IPS-15b (cell line): ENCODE results near the gene NUP214.

Experiments used
- H3K27me3 ChIP-seq: one replicate; pipeline ENCODE4 v1.6.1; 2013; ENCODE audit warnings: low read length; ENCODE audit not compliant: control insufficient read depth, insufficient read depth
- H3K36me3 ChIP-seq: one replicate; pipeline ENCODE4 v1.6.1; 2013; ENCODE audit warnings: low read length; ENCODE audit not compliant: control insufficient read depth, insufficient read depth
- H3K4me1 ChIP-seq: one replicate; pipeline ENCODE4 v1.6.1; 2013; ENCODE audit warnings: mild to moderate bottlenecking, low read length; ENCODE audit not compliant: control insufficient read depth, insufficient read depth
- H3K4me3 ChIP-seq: one replicate; pipeline ENCODE4 v1.5.1; 2013; ENCODE audit warnings: low read depth, low read length
- H3K9ac ChIP-seq: one replicate; pipeline ENCODE4 v1.6.1; 2013; ENCODE audit warnings: low read depth, mild to moderate bottlenecking, low read length
- H3K9me3 ChIP-seq: one replicate; pipeline ENCODE4 v1.6.1; 2013; ENCODE audit warnings: mild to moderate bottlenecking, low read length; ENCODE audit not compliant: control insufficient read depth, insufficient read depth

The NUP214 gene

DNA sequence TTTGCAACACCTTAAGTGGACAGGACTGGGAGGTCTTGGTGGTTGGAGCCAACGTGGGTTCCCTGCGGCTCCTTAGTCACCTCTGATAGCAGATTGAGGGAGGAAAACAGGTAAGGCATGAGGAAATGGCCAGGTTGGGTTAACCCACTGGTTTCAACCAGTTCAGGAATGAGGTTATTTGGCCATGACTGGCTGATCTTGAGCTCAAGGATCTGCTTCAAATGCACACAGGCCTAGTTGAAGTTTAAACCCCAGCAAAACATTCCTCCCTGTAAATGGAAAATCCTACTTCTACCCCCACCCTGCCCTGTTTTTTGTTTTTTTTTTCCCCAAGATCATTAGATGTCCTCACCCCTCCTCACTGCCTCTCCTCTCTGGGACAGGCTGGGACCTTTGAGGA lies 3.2 kb upstream of the NUP214 start:
- no peaks in the 10 kb centered on the region for H3K4me1 ChIP-seq
- peaks cover 22% of the 10 kb centered on the region for H3K36me3 ChIP-seq

GRCh38 chr9:131125038-131125287 lies 423 bp upstream of the NUP214 start:
- H3K36me3 ChIP-seq: peaks cover 23% of the 10 kb centered on the region
- H3K9me3 ChIP-seq: no peaks in the 10 kb centered on the region
- peak overlapping the region; percentile 95 for H3K4me3 ChIP-seq
- H3K27me3 ChIP-seq: no peaks in the 10 kb centered on the region
- peak overlapping the region; percentile 89 for H3K9ac ChIP-seq
- H3K4me1 ChIP-seq: no peaks in the 10 kb centered on the region

More for the DNA sequence above, 3.2 kb upstream of the NUP214 start:
- Histone ChIP-seq H3K9me3 (no peaks in the 10 kb centered on the region), H3K27me3 (no peaks in the 10 kb centered on the region), H3K4me3 (no peak overlapping the region), H3K9ac (no peak overlapping the region)

DNA sequence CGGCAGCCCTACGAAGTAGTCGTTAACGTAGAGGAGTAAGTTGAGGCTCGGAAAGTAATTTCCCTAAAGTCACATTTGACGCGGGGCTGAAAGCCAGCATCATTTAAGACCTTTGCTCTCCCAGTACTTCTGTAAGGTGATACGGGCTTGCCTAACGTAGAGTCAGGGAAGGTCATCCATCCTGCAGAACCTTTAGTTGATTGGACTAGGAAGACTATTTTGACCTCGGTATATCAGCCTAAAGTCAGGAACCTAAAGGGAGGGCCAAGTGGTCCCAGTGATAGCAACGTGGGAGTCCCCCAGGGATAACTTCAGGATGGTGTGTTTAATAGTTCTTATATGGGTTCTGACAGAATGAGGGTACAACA lies 657 bp downstream of the NUP214 start:
- Histone ChIP-seq H3K4me1 (no peaks in the 10 kb centered on the region), H3K27me3 (no peaks in the 10 kb centered on the region), H3K9me3 (no peaks in the 10 kb centered on the region), H3K4me3 (peak overlapping the region; percentile 95), H3K9ac (peak overlapping the region; percentile 82), H3K36me3 (peaks cover 25% of the 10 kb centered on the region)

DNA sequence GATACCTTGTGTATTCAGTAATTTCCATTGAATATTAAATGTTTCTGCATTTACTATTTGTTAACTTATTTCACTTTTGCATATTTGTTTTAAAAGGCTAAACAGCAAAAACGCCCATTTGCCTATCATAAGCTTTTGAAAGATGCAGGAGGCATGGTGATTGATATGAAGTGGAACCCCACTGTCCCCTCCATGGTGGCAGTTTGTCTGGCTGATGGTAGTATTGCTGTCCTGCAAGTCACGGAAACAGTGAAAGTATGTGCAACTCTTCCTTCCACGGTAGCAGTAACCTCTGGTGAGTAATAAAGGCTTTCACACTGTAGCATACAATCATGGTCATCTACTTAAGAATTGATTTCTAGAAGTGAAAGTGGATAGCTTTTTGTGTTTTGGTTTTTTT lies 3.8 kb downstream of the NUP214 start:
- Histone ChIP-seq H3K4me1 (no peaks in the 10 kb centered on the region), H3K4me3 (no peak overlapping the region), H3K9me3 (no peaks in the 10 kb centered on the region), H3K36me3 (peaks cover 32% of the 10 kb centered on the region), H3K27me3 (no peaks in the 10 kb centered on the region), H3K9ac (no peak overlapping the region)

DNA sequence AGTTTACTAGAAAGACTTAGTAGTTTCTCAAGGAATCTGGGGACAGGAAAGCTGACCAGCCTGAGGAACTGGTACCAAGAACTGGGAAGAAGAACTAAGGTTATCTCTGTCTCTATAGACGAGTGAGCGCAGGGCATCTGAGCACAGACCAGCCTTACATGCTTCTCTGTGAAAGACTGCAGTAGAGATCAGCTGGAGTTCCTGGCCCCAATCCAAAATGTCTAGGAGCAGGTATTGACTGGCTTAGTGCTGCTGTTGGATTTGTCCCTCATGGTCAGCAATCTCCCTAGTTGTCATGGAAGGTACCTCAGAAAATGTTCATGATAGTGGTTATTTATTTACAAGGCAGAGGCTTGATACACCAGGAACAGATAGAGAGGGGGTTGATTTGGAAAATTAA lies 13.3 kb downstream of the NUP214 start:
- H3K9me3 ChIP-seq: no peaks in the 10 kb centered on the region
- H3K4me3 ChIP-seq: no peak overlapping the region
- no peak overlapping the region for H3K9ac ChIP-seq
- H3K4me1 ChIP-seq: no peaks in the 10 kb centered on the region
- peaks cover 46% of the 10 kb centered on the region for H3K36me3 ChIP-seq
- H3K27me3 ChIP-seq: no peaks in the 10 kb centered on the region

GRCh38 chr9:131140112-131140511 lies 14.7 kb downstream of the NUP214 start:
- Histone ChIP-seq H3K36me3 (peaks cover 39% of the 10 kb centered on the region), H3K4me1 (no peaks in the 10 kb centered on the region), H3K9me3 (no peaks in the 10 kb centered on the region), H3K9ac (no peak overlapping the region), H3K27me3 (no peaks in the 10 kb centered on the region), H3K4me3 (no peak overlapping the region)

DNA sequence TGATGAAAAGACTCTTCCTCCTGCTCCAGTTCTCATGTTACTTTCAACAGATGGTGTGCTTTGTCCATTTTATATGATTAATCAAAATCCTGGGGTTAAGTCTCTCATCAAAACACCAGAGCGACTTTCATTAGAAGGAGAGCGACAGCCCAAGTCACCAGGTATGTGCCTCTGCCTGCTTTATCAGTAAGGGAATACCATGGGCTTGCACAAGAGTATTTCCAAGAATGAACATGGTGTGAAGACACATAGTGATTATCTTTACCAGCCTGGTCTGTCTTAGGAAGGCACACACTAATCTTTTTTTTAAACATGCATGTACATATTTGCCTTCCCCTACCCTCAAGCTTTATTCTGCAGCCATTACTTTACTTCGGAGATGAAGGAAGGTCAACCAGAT lies 15.2 kb downstream of the NUP214 start:
- Histone ChIP-seq H3K4me1 (no peaks in the 10 kb centered on the region), H3K27me3 (no peaks in the 10 kb centered on the region), H3K36me3 (peaks cover 37% of the 10 kb centered on the region), H3K9ac (no peak overlapping the region), H3K9me3 (no peaks in the 10 kb centered on the region), H3K4me3 (no peak overlapping the region)

DNA sequence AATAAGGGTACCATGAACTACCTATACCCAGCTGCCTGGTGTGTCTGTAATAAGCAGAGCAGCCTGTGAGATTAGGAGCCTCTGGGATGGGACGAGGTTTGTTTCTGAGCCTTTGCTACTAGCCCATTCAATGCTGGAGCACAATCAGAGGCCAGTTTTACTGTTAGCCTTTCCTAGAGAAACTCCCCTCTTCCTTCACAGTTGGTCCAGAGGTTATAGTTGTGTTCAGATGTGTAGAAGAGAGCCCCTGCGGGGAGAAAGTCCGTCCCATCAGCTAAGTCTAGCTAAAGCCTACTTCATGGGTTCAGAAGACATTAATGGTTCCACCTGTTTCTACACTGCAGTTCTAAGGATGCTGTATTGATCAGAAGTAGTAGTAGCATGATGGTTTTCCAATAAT lies 16.8 kb downstream of the NUP214 start:
- Histone ChIP-seq H3K27me3 (no peaks in the 10 kb centered on the region), H3K36me3 (peaks cover 33% of the 10 kb centered on the region), H3K4me3 (no peak overlapping the region), H3K4me1 (no peaks in the 10 kb centered on the region), H3K9me3 (no peaks in the 10 kb centered on the region), H3K9ac (no peak overlapping the region)

DNA sequence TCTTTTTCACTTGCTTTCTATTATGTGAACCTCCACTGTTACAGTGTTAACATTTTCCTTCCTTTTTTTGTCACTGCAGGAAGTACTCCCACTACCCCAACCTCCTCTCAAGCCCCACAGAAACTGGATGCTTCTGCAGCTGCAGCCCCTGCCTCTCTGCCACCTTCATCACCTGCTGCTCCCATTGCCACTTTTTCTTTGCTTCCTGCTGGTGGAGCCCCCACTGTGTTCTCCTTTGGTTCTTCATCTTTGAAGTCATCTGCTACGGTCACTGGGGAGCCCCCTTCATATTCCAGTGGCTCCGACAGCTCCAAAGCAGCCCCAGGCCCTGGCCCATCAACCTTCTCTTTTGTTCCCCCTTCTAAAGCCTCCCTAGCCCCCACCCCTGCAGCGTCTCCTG lies 18.8 kb downstream of the NUP214 start:
- peaks cover 43% of the 10 kb centered on the region for H3K36me3 ChIP-seq
- H3K27me3 ChIP-seq: no peaks in the 10 kb centered on the region
- H3K9ac ChIP-seq: no peak overlapping the region
- no peaks in the 10 kb centered on the region for H3K9me3 ChIP-seq
- no peaks in the 10 kb centered on the region for H3K4me1 ChIP-seq
- H3K4me3 ChIP-seq: no peak overlapping the region

DNA sequence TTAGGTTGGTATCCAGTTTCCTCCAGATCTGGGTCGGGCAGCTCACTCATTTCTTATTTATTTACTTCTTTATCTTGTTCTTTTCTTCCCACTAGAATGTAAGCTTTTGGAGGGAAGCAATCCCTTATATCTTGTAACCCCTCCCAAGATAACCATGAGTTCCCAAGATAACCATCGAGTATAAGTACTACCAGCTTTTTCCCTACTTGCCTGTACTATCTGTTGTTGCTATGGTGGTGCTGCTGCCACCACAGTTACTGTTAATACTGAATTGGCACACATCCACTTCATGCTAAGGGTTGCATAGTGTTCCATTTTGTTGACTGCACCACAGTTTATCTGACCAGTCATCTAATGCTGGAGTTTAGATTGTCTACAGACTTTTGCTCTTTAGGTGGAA lies 19.9 kb downstream of the NUP214 start:
- Histone ChIP-seq H3K36me3 (peaks cover 37% of the 10 kb centered on the region), H3K27me3 (no peaks in the 10 kb centered on the region), H3K9ac (no peak overlapping the region)

DNA sequence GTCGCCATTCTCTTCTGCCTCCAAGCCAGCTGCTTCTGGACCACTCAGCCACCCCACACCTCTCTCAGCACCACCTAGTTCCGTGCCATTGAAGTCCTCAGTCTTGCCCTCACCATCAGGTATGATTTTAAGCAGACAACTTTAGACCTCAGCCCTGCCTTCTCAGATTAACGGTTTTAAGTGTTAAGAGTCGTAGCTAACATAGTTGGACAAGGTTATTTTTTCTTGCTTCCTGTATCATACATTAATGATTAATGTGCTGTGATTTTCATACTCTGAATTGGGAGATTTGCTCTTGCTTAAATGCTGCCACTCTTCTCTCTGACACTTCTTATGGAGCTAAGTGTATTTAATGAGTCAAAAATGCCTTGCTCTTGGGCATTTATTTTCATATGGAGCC lies 20.8 kb downstream of the NUP214 start:
- H3K9me3 ChIP-seq: no peaks in the 10 kb centered on the region
- peaks cover 36% of the 10 kb centered on the region for H3K36me3 ChIP-seq
- no peak overlapping the region for H3K4me3 ChIP-seq
- no peak overlapping the region for H3K9ac ChIP-seq
- H3K4me1 ChIP-seq: no peaks in the 10 kb centered on the region
- H3K27me3 ChIP-seq: no peaks in the 10 kb centered on the region

More for the DNA sequence above, 19.9 kb downstream of the NUP214 start:
- no peak overlapping the region for H3K4me3 ChIP-seq
- no peaks in the 10 kb centered on the region for H3K9me3 ChIP-seq
- no peaks in the 10 kb centered on the region for H3K4me1 ChIP-seq

- H3K9ac ChIP-seq: no peak overlapping the region
- no peaks in the 10 kb centered on the region for H3K4me1 ChIP-seq
- H3K4me3 ChIP-seq: no peak overlapping the region
- no peaks in the 10 kb centered on the region for H3K9me3 ChIP-seq
- H3K36me3 ChIP-seq: peaks cover 33% of the 10 kb centered on the region
- no peaks in the 10 kb centered on the region for H3K27me3 ChIP-seq
Observed at GRCh38 chr9:131148276-131148675, 22.9 kb downstream of the NUP214 start.
